Measurements from ENCODE around the gene SGTA.
A peak's percentile ranks its signal among the peaks of the same experiment; 100 is the strongest.

The SGTA gene

GRCh38 chr19:2782936-2783780, at the start of gene SGTA:
TSS of gene SGTA (minus strand) at chr19:2783273. CDS start at chr19:2769068, 14,205 bp downstream.
- Histone ChIP-seq H3K27ac (ENCODE audit: low read length) (peak within 1 kb of the TSS; percentile 80), H3F3A (ENCODE audit: insufficient read depth, low read length) (peaks cover 15% of the 10 kb centered on the region), H3K4me2 (ENCODE audit: low read depth, low read length) (peak within 1 kb of the TSS; percentile 81), H3K4me1 (ENCODE audit: low read length) (peaks cover 24% of the 10 kb centered on the region), H3K9me2 (replicated peaks; ENCODE audit: insufficient read depth, low read length) (no peaks in the 10 kb centered on the region), H3K9me3 (replicated peaks; ENCODE audit: insufficient read depth, low read length) (no peaks in the 10 kb centered on the region), H3K4me3 (ENCODE audit: low read length) (peak within 1 kb of the TSS; percentile 81), H3K79me2 (ENCODE audit: low read length) (peaks cover 77% of the 10 kb centered on the region), H3K27me3 (replicated peaks; ENCODE audit: insufficient read depth, low read length) (no peaks in the 10 kb centered on the region), H3K36me3 (replicated peaks; ENCODE audit: insufficient read depth, low read length) (no peaks in the 10 kb centered on the region), H4K20me1 (ENCODE audit: insufficient read depth, low read length) (peaks cover 10% of the 10 kb centered on the region; the same call in 1 of the 2 replicates), H2AFZ (ENCODE audit: low read length) (peak within 1 kb of the TSS; percentile 57), H3K9ac (ENCODE audit: low read length) (peak within 1 kb of the TSS; percentile 91)
- peak; percentile 100 for DNase-seq
- no peak for TF ChIP-seq EZH2 (optimal IDR thresholded peaks at IDR 0.05; ENCODE audit: low read depth, low read length)
- TF ChIP-seq CTCF (IDR thresholded peaks at IDR 0.05; ENCODE audit: low read length), result peak; percentile 54
- no peak for TF ChIP-seq EZH2phosphoT487 (IDR thresholded peaks at IDR 0.05; ENCODE audit: low read length)

GRCh38 chr19:2827840-2828489, 44.9 kb upstream of the SGTA start:
- TF ChIP-seq EZH2 (optimal IDR thresholded peaks at IDR 0.05; ENCODE audit: low read depth, low read length) (no peak), EZH2phosphoT487 (IDR thresholded peaks at IDR 0.05; ENCODE audit: low read length) (no peak), CTCF (IDR thresholded peaks at IDR 0.05; ENCODE audit: low read length) (no peak)
- no peak overlapping the region for H3K4me2 ChIP-seq (ENCODE audit: low read depth, low read length)

GRCh38 chr19:2827022-2827421, 43.9 kb upstream of the SGTA start:
- Histone ChIP-seq H3K9me3 (replicated peaks; ENCODE audit: insufficient read depth, low read length) (no peaks in the 10 kb centered on the region), H3K27me3 (replicated peaks; ENCODE audit: insufficient read depth, low read length) (no peaks in the 10 kb centered on the region), H2AFZ (ENCODE audit: low read length) (no peak overlapping the region), H3K4me1 (ENCODE audit: low read length) (no peaks in the 10 kb centered on the region), H3K27ac (ENCODE audit: low read length) (no peak overlapping the region), H3K4me2 (ENCODE audit: low read depth, low read length) (no peak overlapping the region), H3K9me2 (replicated peaks; ENCODE audit: insufficient read depth, low read length) (no peaks in the 10 kb centered on the region), H3F3A (ENCODE audit: insufficient read depth, low read length) (no peaks in the 10 kb centered on the region), H4K20me1 (ENCODE audit: insufficient read depth, low read length) (no peaks in the 10 kb centered on the region), H3K9ac (ENCODE audit: low read length) (no peak overlapping the region), H3K4me3 (ENCODE audit: low read length) (no peak overlapping the region), H3K36me3 (replicated peaks; ENCODE audit: insufficient read depth, low read length) (no peaks in the 10 kb centered on the region), H3K79me2 (ENCODE audit: low read length) (no peaks in the 10 kb centered on the region)
- DNase-seq, result no peak
- TF ChIP-seq CTCF (IDR thresholded peaks at IDR 0.05; ENCODE audit: low read length) (no peak), EZH2 (optimal IDR thresholded peaks at IDR 0.05; ENCODE audit: low read depth, low read length) (no peak), EZH2phosphoT487 (IDR thresholded peaks at IDR 0.05; ENCODE audit: low read length) (no peak)

More at GRCh38 chr19:2827840-2828489, 44.9 kb upstream of the SGTA start:
- H4K20me1 ChIP-seq (ENCODE audit: insufficient read depth, low read length), result no peaks in the 10 kb centered on the region
- H3K9me3 ChIP-seq (replicated peaks; ENCODE audit: insufficient read depth, low read length), result no peaks in the 10 kb centered on the region
- H2AFZ ChIP-seq (ENCODE audit: low read length), result no peak overlapping the region
- H3K9me2 ChIP-seq (replicated peaks; ENCODE audit: insufficient read depth, low read length), result no peaks in the 10 kb centered on the region
- H3K4me1 ChIP-seq (ENCODE audit: low read length), result no peaks in the 10 kb centered on the region
- no peaks in the 10 kb centered on the region for H3K36me3 ChIP-seq (replicated peaks; ENCODE audit: insufficient read depth, low read length)
- H3K9ac ChIP-seq (ENCODE audit: low read length), result no peak overlapping the region
- H3K27me3 ChIP-seq (replicated peaks; ENCODE audit: insufficient read depth, low read length), result no peaks in the 10 kb centered on the region
- no peaks in the 10 kb centered on the region for H3F3A ChIP-seq (ENCODE audit: insufficient read depth, low read length)
- no peak for DNase-seq
- no peak overlapping the region for H3K27ac ChIP-seq (ENCODE audit: low read length)
- no peak overlapping the region for H3K4me3 ChIP-seq (ENCODE audit: low read length)
- no peaks in the 10 kb centered on the region for H3K79me2 ChIP-seq (ENCODE audit: low read length)
